Upper lobe of left lung (tissue), 6 donors: ENCODE measurements around the gene PIP4K2C. TPM values are rescaled to one million over a fixed set of nuclear protein-coding genes. Genes with fewer than 3 reads are reported as not detected.

Source experiments
- ATAC-seq, 2 donors: fragments of 200-7000 bp; cut with Tn5 transposase; one replicate each; pipeline ENCODE4 v1.9.1; 2022; ENCODE audit warnings: mild to moderate bottlenecking in 2 of 2, moderate library complexity in 2 of 2; ENCODE audit not compliant: low FRiP score in 2 of 2
- DNase-seq, 2 donors: peaks; one replicate each; pipeline ENCODE4 v3.0.0-alpha.2; 2019 to 2020
- H3K27ac ChIP-seq, 4 donors: fragments of 200-600 bp; sonication (generic); one replicate each; pipeline ENCODE4 v1.5.1; 2016 to 2019
- H3K27me3 ChIP-seq, 4 donors: fragments of 200-600 bp; sonication (generic); one replicate each; pipeline ENCODE4 v1.5.1; 2017 to 2019
- H3K36me3 ChIP-seq, 4 donors: fragments of 200-600 bp; sonication (generic); one replicate each; pipeline ENCODE4 v1.5.1; 2016 to 2019
- H3K4me1 ChIP-seq, 4 donors: fragments of 200-600 bp; sonication (generic); one replicate each; pipeline ENCODE4 v1.5.1; 2018 to 2019
- H3K4me3 ChIP-seq, 4 donors: fragments of 200-600 bp; sonication (generic); one replicate each; pipeline ENCODE4 v1.5.1; 2017 to 2019; ENCODE audit warnings: mild to moderate bottlenecking in 2 of 4, moderate library complexity in 1 of 4
- H3K9me3 ChIP-seq, 4 donors: fragments of 200-600 bp; sonication (generic); one replicate each; pipeline ENCODE4 v1.5.1; 2018 to 2019
- CTCF ChIP-seq, 6 experiments: fragments of 450-650 bp in 4 of 6; fragments of 200-600 bp in 2 of 6; sonication (generic) in 2 of 6; IDR thresholded peaks; one replicate each; pipeline ENCODE4 v1.5.1; 2016 to 2019; ENCODE audit warnings: antibody characterized with exemption in 6 of 6
- EP300 ChIP-seq, 4 donors: sonication (generic); formaldehyde crosslinking; IDR thresholded peaks; one replicate each; pipeline ENCODE4 v1.5.1; 2017; ENCODE audit warnings: antibody characterized with exemption in 4 of 4, control low read depth in 2 of 4
- POLR2A ChIP-seq, 4 donors: fragments of 450-650 bp; IDR thresholded peaks; one replicate each; pipeline ENCODE4 v1.5.1; 2016 to 2017; ENCODE audit warnings: antibody characterized with exemption in 4 of 4, mild to moderate bottlenecking in 2 of 4
- POLR2AphosphoS5 ChIP-seq, 2 donors: sonication (generic); formaldehyde crosslinking; IDR thresholded peaks; one replicate each; pipeline ENCODE4 v1.5.1; 2017; ENCODE audit warnings: antibody characterized with exemption in 2 of 2
- WGBS, 2 donors: methylation state at CpG; one replicate each; pipeline ENCODE4 v1.1.5; 2017 to 2018; 5-methylcytosine and 5-hydroxymethylcytosine counted together
- total RNA-seq, 6 donors: library from RNA; depleted of rRNA in 4 of 6; stranded (reverse); fragments of >200 nt in 4 of 6; gene quantifications; one replicate each; pipeline versions ENCODE4 v1.1.0 to v1.2.1, GENCODE V29; 2016 to 2021
- donor health status: DM: no; HTN: no; CAD: no; lungs with moderate emphysema.
- donor health status: DM: no; HTN: yes; CAD: no; lungs with severe emphysema.

Gene PIP4K2C
- total RNA-seq, 6 donors from 2014 or later = 13.4 to 56.7 (median 30.7) TPM

- H3K27me3 ChIP-seq = peaks cover 0 to 18% (median 10%) of the 10 kb centered on the region in 4 donors
- H3K9me3 ChIP-seq = no peaks in the 10 kb centered on the region
- peaks cover 28 to 44% (median 30%) of the 10 kb centered on the region in 4 donors for H3K4me1 ChIP-seq
- WGBS, 2 donors = 44 to 57% methylated on average over 10 to 13 of the region's 13 CpGs
- no peaks in the 10 kb centered on the region for H3K36me3 ChIP-seq
- ATAC-seq = no peak
- DNase-seq = no peak
- H3K27ac ChIP-seq = no peak overlapping the region
- no peak for TF ChIP-seq EP300 (IDR thresholded peaks at IDR 0.05)
- no peak for TF ChIP-seq POLR2A (IDR thresholded peaks at IDR 0.05)
- no peak for TF ChIP-seq CTCF (IDR thresholded peaks at IDR 0.05)
- TF ChIP-seq POLR2AphosphoS5 (IDR thresholded peaks at IDR 0.05) = no peak
- H3K4me3 ChIP-seq = peak overlapping the region in 3 of 4 donors; percentile 23 to 43 (median 36)
Observed at GRCh38 chr12:57549203-57549908, 41.6 kb upstream of the PIP4K2C start.

DNA sequence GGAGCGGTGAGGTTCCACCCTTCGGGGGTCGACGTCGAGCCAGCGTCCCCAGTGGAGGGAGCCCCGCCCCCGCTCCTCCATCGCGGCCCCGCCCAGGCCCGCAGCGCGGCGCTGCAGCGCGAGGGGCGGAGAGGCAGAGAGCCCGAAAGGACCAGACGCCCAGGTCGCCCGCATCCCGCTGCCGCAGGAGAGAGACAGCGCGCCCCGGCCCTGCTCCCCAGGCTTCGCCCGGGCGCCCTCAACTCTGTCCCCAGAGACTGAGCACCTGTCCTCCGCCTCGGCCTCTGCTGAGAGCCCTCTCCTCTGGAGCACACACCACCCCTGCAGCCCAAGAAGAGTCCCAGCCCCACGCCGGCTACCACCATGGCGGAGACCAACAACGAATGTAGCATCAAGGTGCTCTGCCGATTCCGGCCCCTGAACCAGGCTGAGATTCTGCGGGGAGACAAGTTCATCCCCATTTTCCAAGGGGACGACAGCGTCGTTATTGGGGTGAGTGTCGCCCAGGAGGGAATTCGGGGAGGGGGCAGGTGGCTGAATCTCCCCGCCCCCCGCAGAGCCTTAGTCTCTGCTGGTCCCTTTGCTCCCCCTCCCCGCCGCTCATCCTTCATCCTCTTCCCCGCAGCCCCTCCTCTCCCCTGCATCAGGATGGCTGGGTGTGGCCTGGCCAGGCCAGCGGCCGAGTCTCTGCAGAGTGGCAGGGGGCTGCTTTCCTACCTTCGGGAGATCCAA is 40.9 kb upstream of the PIP4K2C start, which contains the start of gene KIF5A:
Gene KIF5A, plus strand, starts transcription at position 136 of the 732 bp plus-strand sequence. Its CDS starts 228 bp downstream, at position 364.
- Histone ChIP-seq H3K9me3 (no peaks in the 10 kb centered on the region), H3K36me3 (no peaks in the 10 kb centered on the region), H3K27ac (no peak within 1 kb of the TSS), H3K4me3 (peak within 1 kb of the TSS in 3 of 4 donors; percentile 23 to 43 (median 36)), H3K4me1 (peaks cover 23 to 36% (median 25%) of the 10 kb centered on the region in 4 donors), H3K27me3 (peaks cover 0 to 18% (median 10%) of the 10 kb centered on the region in 4 donors)
- ATAC-seq (no peak), DNase-seq (peak; percentile 28 to 89)
- TF ChIP-seq CTCF (IDR thresholded peaks at IDR 0.05) (no peak), EP300 (IDR thresholded peaks at IDR 0.05) (no peak), POLR2AphosphoS5 (IDR thresholded peaks at IDR 0.05) (no peak), POLR2A (IDR thresholded peaks at IDR 0.05) (no peak)
- WGBS, 2 donors = 6 to 11% methylated on average over 25 to 41 of the region's 52 CpGs

DNA sequence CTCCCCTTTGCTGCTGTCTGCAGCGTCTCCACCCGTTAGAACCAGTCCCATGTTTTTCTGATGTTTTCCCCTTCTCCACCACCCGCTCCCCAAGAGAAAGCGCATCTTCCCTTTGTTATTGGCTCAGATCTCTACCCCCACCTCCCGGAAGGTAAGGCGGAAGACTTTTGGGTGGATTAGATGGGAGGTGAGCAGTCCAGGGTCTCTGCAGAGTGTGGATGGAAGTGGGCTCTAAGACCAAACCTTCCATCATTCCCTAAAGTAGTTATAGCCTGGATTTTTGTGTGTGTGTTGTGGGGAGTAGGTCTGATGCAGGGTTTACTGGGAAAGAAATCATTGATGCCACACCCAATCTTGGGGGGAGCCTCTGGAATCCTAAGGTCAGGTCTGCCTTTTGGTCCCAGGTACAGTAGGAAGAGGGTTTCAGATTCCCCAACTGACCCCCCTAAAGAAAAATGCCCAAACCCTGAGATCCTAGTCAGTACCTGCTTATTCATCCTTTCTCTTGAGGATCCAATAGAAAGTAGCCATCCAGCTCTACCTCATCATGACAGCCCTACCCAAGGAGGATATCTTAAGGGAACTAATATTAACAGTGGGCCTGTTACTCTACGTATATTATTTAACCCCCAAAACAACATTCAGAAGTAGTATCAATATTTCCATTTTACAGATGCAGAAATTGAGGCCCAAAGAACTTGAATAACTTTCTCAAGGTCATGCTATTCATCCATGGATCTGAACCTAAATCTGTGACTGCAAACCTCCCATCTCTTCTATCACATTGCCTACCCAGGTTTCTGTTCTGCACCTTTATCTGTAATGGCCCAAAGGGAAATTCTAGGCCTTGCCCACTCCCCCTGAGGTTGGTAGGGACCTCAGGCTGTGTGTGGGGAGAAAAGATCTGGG is 40.1 kb upstream of the PIP4K2C start:
- no peak for ATAC-seq

More for the DNA sequence above, 40.1 kb upstream of the PIP4K2C start:
- no peak overlapping the region for H3K4me3 ChIP-seq
- peaks cover 0 to 18% (median 10%) of the 10 kb centered on the region in 4 donors for H3K27me3 ChIP-seq
- H3K9me3 ChIP-seq = no peaks in the 10 kb centered on the region
- H3K27ac ChIP-seq = no peak overlapping the region
- no peak for DNase-seq
- H3K4me1 ChIP-seq = peaks cover 15 to 28% (median 17%) of the 10 kb centered on the region in 4 donors
- WGBS, 2 donors = 64 to 70% methylated on average over 7 of the region's 7 CpGs
- no peak for TF ChIP-seq EP300 (IDR thresholded peaks at IDR 0.05)
- TF ChIP-seq POLR2AphosphoS5 (IDR thresholded peaks at IDR 0.05) = no peak
- TF ChIP-seq POLR2A (IDR thresholded peaks at IDR 0.05) = no peak
- no peak for TF ChIP-seq CTCF (IDR thresholded peaks at IDR 0.05)
- H3K36me3 ChIP-seq = no peaks in the 10 kb centered on the region
